HepG2 (cell line): ENCODE results near the gene ACSBG1. TPM values are rescaled to one million over a fixed set of nuclear protein-coding genes. Genes with fewer than 3 reads are reported as not detected.

Source experiments
- ATAC-seq: fragments of 200-7000 bp; cut with Tn5 transposase; 3 replicates; pipeline ENCODE4 v1.9.1; 2020; ENCODE audit warnings: mild to moderate bottlenecking, moderate library complexity
- BruUV-seq: library from RNA; stranded (reverse); fragments of 400-500 nt; replicated peaks from 2 replicates; lab custom pipeline; 2021; lab: Mats Ljungman, UMichigan
- CTCF ChIA-PET: fragments of 300-600 bp; formaldehyde crosslinking; extraction: SDS; loops from one replicate; lab custom pipeline; 2021; ENCODE audit warnings: low total read pairs, inconsistent platforms, low intra/inter-chr PET ratio; lab: Yijun Ruan, JAX
- POLR2A ChIA-PET: fragments of 350-600 bp; sonication (Branson Sonifier 250); formaldehyde crosslinking; loops from one replicate; lab custom pipeline; 2020; ENCODE audit warnings: antibody characterized with exemption, inconsistent platforms; lab: Yijun Ruan, JAX
- DNase-seq: peaks from one replicate; pipeline ENCODE4 v3.0.0-alpha.2; 2015; ENCODE audit warnings: low spot score
- FAIRE-seq: peaks from 3 replicates; lab custom pipeline; 2011; peaks lifted over from hg19 to GRCh38; lab: Jason Lieb, UNC
- H2AFZ ChIP-seq: one replicate; pipeline ENCODE4 v1.6.1; 2011; ENCODE audit warnings: low read length, inconsistent platforms
- H3K27ac ChIP-seq: fragments of 300-600 bp; 3 replicates; pipeline ENCODE4 v1.8.0; 2011; ENCODE audit warnings: mixed run types, mild to moderate bottlenecking, mixed read lengths, low read length, inconsistent platforms; ENCODE audit not compliant: insufficient read depth; ENCODE audit errors: extremely low read length
- H3K27me3 ChIP-seq, 2 experiments: fragments of 200-600 bp in 1 of 2; 2 replicates in 1 of 2; 3 replicates in 1 of 2; pipeline versions ENCODE4 v1.6.0 to v1.8.0; 2011; ENCODE audit warnings: low read length in 2 of 2, mild to moderate bottlenecking in 2 of 2, moderate library complexity in 2 of 2, inconsistent platforms in 1 of 2; ENCODE audit not compliant: insufficient read depth in 2 of 2, control insufficient read depth in 1 of 2
- H3K36me3 ChIP-seq, 2 experiments: fragments of 200-600 bp in 1 of 2; replicated peaks in 1 of 2; 2 replicates in 1 of 2; 3 replicates in 1 of 2; pipeline versions ENCODE4 v1.5.1 to v1.8.0; 2011; ENCODE audit warnings: low read length in 2 of 2, inconsistent platforms in 1 of 2; ENCODE audit not compliant: insufficient read depth in 2 of 2, control insufficient read depth in 1 of 2
- H3K4me1 ChIP-seq: 2 replicates; pipeline ENCODE4 v1.5.1; 2012; ENCODE audit warnings: low read length, inconsistent platforms; ENCODE audit not compliant: insufficient read depth
- H3K4me2 ChIP-seq: 2 replicates; pipeline ENCODE4 v1.6.0; 2011; ENCODE audit warnings: low read depth, low read length, inconsistent platforms
- H3K4me3 ChIP-seq, 3 experiments: fragments of 200-600 bp in 1 of 3; sonication (generic), shearing (Covaris generic) in 1 of 3; replicated peaks in 1 of 3; 2 replicates each; pipeline ENCODE4 v1.5.1; 2011 to 2016; ENCODE audit warnings: low read length in 3 of 3, inconsistent platforms in 2 of 3, low read depth in 2 of 3, mild to moderate bottlenecking in 2 of 3, control low read depth in 1 of 3, mixed read lengths in 1 of 3; ENCODE audit not compliant: insufficient read depth in 1 of 3
- H3K79me2 ChIP-seq: one replicate; pipeline ENCODE4 v1.6.1; 2011; ENCODE audit warnings: low read length, inconsistent platforms; ENCODE audit not compliant: insufficient read depth
- H3K9ac ChIP-seq: 2 replicates; pipeline ENCODE4 v1.6.0; 2011; ENCODE audit warnings: mild to moderate bottlenecking, low read depth, low read length, inconsistent platforms; ENCODE audit not compliant: insufficient read depth
- H3K9me3 ChIP-seq: 2 replicates; pipeline ENCODE4 v1.5.1; 2012; ENCODE audit warnings: mild to moderate bottlenecking, low read length
- H4K20me1 ChIP-seq: 2 replicates; pipeline ENCODE4 v1.6.0; 2011; ENCODE audit warnings: inconsistent platforms, mild to moderate bottlenecking, low read length, moderate library complexity; ENCODE audit not compliant: insufficient read depth
- AKAP8 ChIP-seq: sonication (generic); formaldehyde crosslinking; IDR thresholded peaks from 2 replicates; pipeline ENCODE4 v1.5.1; 2020; ENCODE audit warnings: mild to moderate bottlenecking, missing genetic modification reagents
- ATF2 ChIP-seq: sonication (generic); formaldehyde crosslinking; IDR thresholded peaks from 2 replicates; pipeline ENCODE4 v1.4.0; 2020; ENCODE audit warnings: missing genetic modification reagents
- CBX2 ChIP-seq, 2 experiments: fragments of 200-600 bp in 1 of 2; sonication (generic); formaldehyde crosslinking in 1 of 2; IDR thresholded peaks; 2 replicates each; pipeline versions ENCODE4 v1.7.0 to v1.8.1; 2018 to 2022; ENCODE audit warnings: low read depth in 2 of 2, low read length in 1 of 2, mild to moderate bottlenecking in 1 of 2, missing genetic modification reagents in 1 of 2
- CENPX ChIP-seq: sonication (generic); formaldehyde crosslinking; IDR thresholded peaks from 2 replicates; pipeline ENCODE4 v1.9.0; 2021; ENCODE audit warnings: mild to moderate bottlenecking, missing genetic modification reagents, moderate library complexity
- FOXK2 ChIP-seq: fragments of 450-650 bp; IDR thresholded peaks from 2 replicates; pipeline ENCODE4 v1.6.1; 2016
- KMT2B ChIP-seq: IDR thresholded peaks from 2 replicates; pipeline ENCODE4 v1.6.1; 2016; ENCODE audit warnings: missing genetic modification reagents, missing compliant biosample characterization
- MAFF ChIP-seq: IDR thresholded peaks from 2 replicates; pipeline ENCODE4 v1.6.1; 2011; ENCODE audit warnings: low read depth, low read length, improper control_type of control experiment
- MED1 ChIP-seq: sonication (generic); formaldehyde crosslinking; IDR thresholded peaks from 2 replicates; pipeline ENCODE4 v1.4.0; 2020; ENCODE audit warnings: missing genetic modification reagents
- PRMT3 ChIP-seq: sonication (generic); formaldehyde crosslinking; IDR thresholded peaks from 2 replicates; pipeline ENCODE4 v1.8.1; 2022; ENCODE audit warnings: low read depth, mild to moderate bottlenecking, moderate library complexity, missing genetic modification reagents, borderline replicate concordance
- SIX4 ChIP-seq: sonication (generic); formaldehyde crosslinking; IDR thresholded peaks from 2 replicates; pipeline ENCODE4 v1.4.0; 2020; ENCODE audit warnings: missing genetic modification reagents
- TP53 ChIP-seq: sonication (generic); formaldehyde crosslinking; conservative IDR thresholded peaks from 2 replicates; pipeline ENCODE4 v1.4.0; 2020; ENCODE audit warnings: missing genetic modification reagents
- ZNF468 ChIP-seq: sonication (generic); formaldehyde crosslinking; IDR thresholded peaks from 2 replicates; pipeline ENCODE4 v1.8.0; 2022; ENCODE audit warnings: mild to moderate bottlenecking, moderate library complexity, missing genetic modification reagents
- ZNF484 ChIP-seq: sonication (generic); formaldehyde crosslinking; IDR thresholded peaks from 2 replicates; pipeline ENCODE4 v1.5.1; 2020; ENCODE audit warnings: mild to moderate bottlenecking, low read depth, missing genetic modification reagents, borderline replicate concordance
- WGBS: methylation state at CpG from one replicate; pipeline ENCODE4 v1.1.6; 2017; ENCODE audit warnings: low lambda C conversion rate; 5-methylcytosine and 5-hydroxymethylcytosine counted together
- in situ Hi-C: cut with HindIII; loops from 2 replicates; pipeline ENCODE4 v1.10.0; 2017; ENCODE audit warnings: low pct_unique_long_range_greater_than_20kb; ENCODE audit not compliant: extremely low pct_ligation_motif_present
- intact Hi-C: fragments of 100-400 bp; cut with micrococcal nuclease; formaldehyde crosslinking; loops from one replicate; pipeline ENCODE4 v1.10.0; 2022; ENCODE audit not compliant: unreplicated experiment
- polyA plus RNA-seq, 8 experiments: library from polyadenylated mRNA; depleted of rRNA in 3 of 8; stranded (reverse) in 7 of 8; unstranded in 1 of 8; fragments of >200 nt; fragmentation: Illumina TruSeq in 4 of 8; extraction: Trizol in 4 of 8; gene quantifications; 2 replicates each; pipeline versions ENCODE4 v1.2.1 to v1.2.3, GENCODE V29; 2011 to 2016; ENCODE audit warnings: low read depth in 4 of 8, missing spikeins in 1 of 8, mixed read lengths in 1 of 8; ENCODE audit not compliant: insufficient read depth in 1 of 8
- total RNA-seq, 5 experiments: library from RNA; depleted of rRNA; stranded (reverse); fragments of >200 nt; fragmentation: Illumina TruSeq; extraction: Trizol; gene quantifications; 2 replicates each; pipeline ENCODE4 v1.2.3, GENCODE V29; 2016; ENCODE audit warnings: low read depth in 1 of 5
- TF ChIP-seq, protein P1 (sequence below): sonication (generic); formaldehyde crosslinking; IDR thresholded peaks from 2 replicates; pipeline ENCODE4 v1.9.0; 2021; ENCODE audit warnings: missing genetic modification reagents, mild to moderate bottlenecking, borderline replicate concordance
- TF ChIP-seq, protein P2 (sequence below), 2 experiments: sonication (generic) in 1 of 2; formaldehyde crosslinking in 1 of 2; IDR thresholded peaks; 2 replicates each; pipeline versions ENCODE4 v1.4.0 to v1.6.1; 2018 to 2020; ENCODE audit warnings: missing genetic modification reagents in 2 of 2, borderline replicate concordance in 1 of 2, low read depth in 1 of 2, mild to moderate bottlenecking in 1 of 2, missing biosample characterization in 1 of 2
- TF ChIP-seq, protein P3 (sequence below): sonication (generic); formaldehyde crosslinking; IDR thresholded peaks from 2 replicates; pipeline ENCODE4 v1.5.1; 2020; ENCODE audit warnings: missing genetic modification reagents, mild to moderate bottlenecking, borderline replicate concordance

ACSBG1 gene
- total and polyA plus RNA-seq, 2 of the 13 experiments (the other 11 are each of a cell fraction or from before 2014, with no cell fraction given): 0.35 to 0.81 TPM

DNA sequence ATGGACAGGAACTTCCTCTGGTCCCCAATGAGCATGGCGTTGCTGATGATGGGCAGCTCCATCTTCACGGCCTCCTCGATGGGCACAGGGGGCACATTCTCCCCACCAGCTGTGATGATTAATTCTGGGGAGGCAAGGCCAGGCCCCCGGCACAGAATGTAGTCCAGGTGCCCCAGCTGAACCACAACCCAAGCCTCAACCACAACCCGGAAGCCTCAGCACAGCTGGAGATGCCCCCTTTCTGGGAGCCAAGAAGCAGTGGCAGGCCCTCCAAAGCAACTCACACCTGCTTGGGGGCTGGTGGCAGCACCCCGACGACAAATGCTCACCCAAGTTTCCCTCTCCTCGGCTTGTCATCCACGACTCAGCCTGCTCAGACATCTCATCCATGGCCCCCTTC, 60.0 kb downstream of the ACSBG1 start:
- no peak for FAIRE-seq
- 65% methylated on average over 5 of the region's 9 CpGs for WGBS
- BruUV-seq: no TSS peak
- no peak overlapping the region for H3K4me3 ChIP-seq
- no peaks in the 10 kb centered on the region for H3K9me3 ChIP-seq
- ChIA-PET CTCF (no interaction called here), POLR2A (no interaction called here)
- H3K4me1 ChIP-seq: no peaks in the 10 kb centered on the region
- peaks cover 0 to 17% of the 10 kb centered on the region in 2 experiments; a peak in 3 of 5 replicates for H3K36me3 ChIP-seq
- H3K9ac ChIP-seq: no peak overlapping the region
- H3K79me2 ChIP-seq: no peaks in the 10 kb centered on the region
- ATAC-seq: no peak
- H3K4me2 ChIP-seq: no peak overlapping the region
- intact Hi-C loops (no loop called here), in situ Hi-C loops (no loop called here)
- no peak overlapping the region for H3K27ac ChIP-seq
- H2AFZ ChIP-seq: no peak overlapping the region
- TF ChIP-seq MAFF: no peak
- no peak for TF ChIP-seq ZNF484 (CRISPR knock-in tag)
- TF ChIP-seq AKAP8 (CRISPR knock-in tag): no peak
- TF ChIP-seq, protein P1, sequence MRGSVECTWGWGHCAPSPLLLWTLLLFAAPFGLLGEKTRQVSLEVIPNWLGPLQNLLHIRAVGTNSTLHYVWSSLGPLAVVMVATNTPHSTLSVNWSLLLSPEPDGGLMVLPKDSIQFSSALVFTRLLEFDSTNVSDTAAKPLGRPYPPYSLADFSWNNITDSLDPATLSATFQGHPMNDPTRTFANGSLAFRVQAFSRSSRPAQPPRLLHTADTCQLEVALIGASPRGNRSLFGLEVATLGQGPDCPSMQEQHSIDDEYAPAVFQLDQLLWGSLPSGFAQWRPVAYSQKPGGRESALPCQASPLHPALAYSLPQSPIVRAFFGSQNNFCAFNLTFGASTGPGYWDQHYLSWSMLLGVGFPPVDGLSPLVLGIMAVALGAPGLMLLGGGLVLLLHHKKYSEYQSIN: no peak
- TF ChIP-seq, protein P2, sequence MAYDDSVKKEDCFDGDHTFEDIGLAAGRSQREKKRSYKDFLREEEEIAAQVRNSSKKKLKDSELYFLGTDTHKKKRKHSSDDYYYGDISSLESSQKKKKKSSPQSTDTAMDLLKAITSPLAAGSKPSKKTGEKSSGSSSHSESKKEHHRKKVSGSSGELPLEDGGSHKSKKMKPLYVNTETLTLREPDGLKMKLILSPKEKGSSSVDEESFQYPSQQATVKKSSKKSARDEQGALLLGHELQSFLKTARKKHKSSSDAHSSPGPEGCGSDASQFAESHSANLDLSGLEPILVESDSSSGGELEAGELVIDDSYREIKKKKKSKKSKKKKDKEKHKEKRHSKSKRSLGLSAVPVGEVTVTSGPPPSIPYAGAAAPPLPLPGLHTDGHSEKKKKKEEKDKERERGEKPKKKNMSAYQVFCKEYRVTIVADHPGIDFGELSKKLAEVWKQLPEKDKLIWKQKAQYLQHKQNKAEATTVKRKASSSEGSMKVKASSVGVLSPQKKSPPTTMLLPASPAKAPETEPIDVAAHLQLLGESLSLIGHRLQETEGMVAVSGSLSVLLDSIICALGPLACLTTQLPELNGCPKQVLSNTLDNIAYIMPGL (CRISPR knock-in tag; IDR thresholded peaks at IDR 0.05; ENCODE audit: borderline replicate concordance in 1 of 2, low read depth in 1 of 2): no peak
- no peak for TF ChIP-seq ATF2
- no peak for TF ChIP-seq ZNF468 (CRISPR knock-in tag)
- TF ChIP-seq MED1 (CRISPR knock-in tag): no peak
- no peak for TF ChIP-seq TP53 (CRISPR knock-in tag)
- TF ChIP-seq PRMT3: no peak
- TF ChIP-seq, protein P3, sequence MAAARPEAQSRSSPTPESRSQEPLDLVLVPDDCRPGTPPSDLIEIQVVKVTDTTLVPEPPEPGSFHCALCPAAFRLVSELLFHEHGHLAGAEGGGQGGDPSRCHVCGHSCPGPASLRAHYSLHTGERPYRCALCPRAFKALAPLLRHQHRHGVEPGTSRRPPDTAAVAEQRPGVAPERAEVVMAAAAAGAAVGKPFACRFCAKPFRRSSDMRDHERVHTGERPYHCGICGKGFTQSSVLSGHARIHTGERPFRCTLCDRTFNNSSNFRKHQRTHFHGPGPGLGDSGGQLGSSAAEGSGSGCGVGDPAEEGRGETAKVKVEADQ (CRISPR knock-in tag): no peak
- TF ChIP-seq SIX4 (CRISPR knock-in tag): no peak
- no peak for TF ChIP-seq CENPX (CRISPR knock-in tag)
- TF ChIP-seq KMT2B (CRISPR knock-in tag): no peak
- TF ChIP-seq FOXK2: no peak
- no peak for TF ChIP-seq CBX2 (IDR thresholded peaks at IDR 0.05; ENCODE audit: low read depth, low read length)
- TF ChIP-seq CBX2 (CRISPR knock-in tag; IDR thresholded peaks at IDR 0.05; ENCODE audit: low read depth): no peak
- H3K27me3 ChIP-seq: no peaks in the 10 kb centered on the region
- no peaks in the 10 kb centered on the region for H4K20me1 ChIP-seq
- no peak for DNase-seq
